GM18502 (cell line): ENCODE measurements around the gene SVIL.
A peak's percentile ranks its signal among the peaks of the same experiment; 100 is the strongest.
"Not testable (repeated sequence)": the region's sequence is repeated elsewhere in the genome, so short reads cannot be mapped to it uniquely, and the experiment has no call there.

ENCODE experiments used
- ATAC-seq: cut with Tn5 transposase; IDR thresholded peaks from one replicate; pipeline ENCODE4 v1.9.1; 2021; ENCODE audit warnings: mild to moderate bottlenecking; ENCODE audit not compliant: unreplicated experiment, poor library complexity

The SVIL gene

GRCh38 chr10:29473406-29474100 lies 161.2 kb downstream of the SVIL start:
- ATAC-seq, result no peak

- no peak for ATAC-seq
Observed at GRCh38 chr10:29473087-29473356, 161.7 kb downstream of the SVIL start.

- ATAC-seq, result no peak
Observed at GRCh38 chr10:29472301-29473086, 162.3 kb downstream of the SVIL start.

GRCh38 chr10:29471544-29471859 lies 163.3 kb downstream of the SVIL start:
- ATAC-seq, result no peak

- no peak for ATAC-seq
Observed at GRCh38 chr10:29470843-29471543, 163.8 kb downstream of the SVIL start.

GRCh38 chr10:29470355-29470705 lies 164.4 kb downstream of the SVIL start:
- no peak for ATAC-seq

- no peak for ATAC-seq
Observed at GRCh38 chr10:29469481-29470354, 165.1 kb downstream of the SVIL start.

- ATAC-seq, result no peak
Observed at GRCh38 chr10:29465384-29465783, 169.4 kb downstream of the SVIL start.

- not testable (repeated sequence) for ATAC-seq
Observed at GRCh38 chr10:29464671-29465171, 170.1 kb downstream of the SVIL start.

- ATAC-seq, result no peak
Observed at GRCh38 chr10:29461042-29461441, 173.7 kb downstream of the SVIL start.

GRCh38 chr10:29458190-29458589 lies 176.6 kb downstream of the SVIL start:
- ATAC-seq, result not testable (repeated sequence)

GRCh38 chr10:29455095-29455494 lies 179.7 kb downstream of the SVIL start:
- no peak for ATAC-seq

GRCh38 chr10:29454250-29454649 lies 180.5 kb downstream of the SVIL start:
- ATAC-seq, result no peak

GRCh38 chr10:29452546-29452945 lies 182.2 kb downstream of the SVIL start:
- no peak for ATAC-seq

- no peak for ATAC-seq
Observed at GRCh38 chr10:29451946-29452345, 182.8 kb downstream of the SVIL start.

GRCh38 chr10:29450405-29450804 lies 184.4 kb downstream of the SVIL start:
- no peak for ATAC-seq

GRCh38 chr10:29448756-29449592 lies 185.8 kb downstream of the SVIL start:
- ATAC-seq, result peak; percentile 88

GRCh38 chr10:29448125-29448524 lies 186.6 kb downstream of the SVIL start:
- no peak for ATAC-seq

- no peak for ATAC-seq
Observed at GRCh38 chr10:29446327-29446726, 188.4 kb downstream of the SVIL start.
